Endothelial cell of umbilical vein (primary cell): ENCODE measurements around the gene PSKH1. TPM values are rescaled to one million over a fixed set of nuclear protein-coding genes. Genes with fewer than 3 reads are reported as not detected.

Experiments
- BruUV-seq: library from RNA; stranded (reverse); fragments of 400-500 nt; replicated peaks from 2 replicates; lab custom pipeline; 2021; lab: Mats Ljungman, UMichigan
- CTCF ChIA-PET: fragments of 300-600, 350-600 bp; sonication (Branson Sonifier 250); formaldehyde crosslinking; loops from one replicate; lab custom pipeline; 2021; ENCODE audit warnings: antibody characterized with exemption, inconsistent platforms; lab: Charles Lee
- POLR2A ChIA-PET: fragments of 300-600, 350-600 bp; sonication (Branson Sonifier 250); formaldehyde crosslinking; loops from one replicate; lab custom pipeline; 2021; ENCODE audit warnings: antibody characterized with exemption, inconsistent platforms; lab: Charles Lee
- DNase-seq: peaks from one replicate; pipeline ENCODE4 v3.0.0-alpha.2; 2011; ENCODE audit warnings: low read depth, low spot score
- FAIRE-seq: peaks from 2 replicates; lab custom pipeline; 2011; peaks lifted over from hg19 to GRCh38; lab: Jason Lieb, UNC
- H2AFZ ChIP-seq: 2 replicates; pipeline ENCODE4 v1.6.0; 2012; ENCODE audit warnings: low read depth, low read length, control low read depth, inconsistent platforms
- H3K27ac ChIP-seq: 2 replicates; pipeline ENCODE4 v1.5.1; 2011; ENCODE audit warnings: low read depth, mild to moderate bottlenecking, control low read depth, low read length, moderate library complexity; ENCODE audit not compliant: insufficient read depth
- H3K27me3 ChIP-seq, 2 experiments: 2 replicates each; pipeline versions ENCODE4 v1.6.0 to v1.6.1; 2011; ENCODE audit warnings: low read length in 2 of 2, mixed read lengths in 1 of 2; ENCODE audit not compliant: control insufficient read depth in 2 of 2, insufficient read depth in 2 of 2
- H3K36me3 ChIP-seq, 2 experiments: 2 replicates in 1 of 2; 3 replicates in 1 of 2; pipeline ENCODE4 v1.5.1; 2011; ENCODE audit warnings: low read length in 2 of 2, mild to moderate bottlenecking in 1 of 2, moderate library complexity in 1 of 2; ENCODE audit not compliant: control insufficient read depth in 2 of 2, insufficient read depth in 2 of 2; ENCODE audit errors: extremely low read depth in 1 of 2
- H3K4me1 ChIP-seq: 3 replicates; pipeline ENCODE4 v1.5.1; 2011; ENCODE audit warnings: mild to moderate bottlenecking, low read length; ENCODE audit not compliant: control insufficient read depth, insufficient read depth; ENCODE audit errors: extremely low read depth
- H3K4me2 ChIP-seq: 2 replicates; pipeline ENCODE4 v1.6.1; 2011; ENCODE audit warnings: low read length, control low read depth, mixed read lengths; ENCODE audit not compliant: insufficient read depth
- H3K4me3 ChIP-seq, 3 experiments: fragments of 200-600 bp in 1 of 3; sonication (generic), shearing (Covaris generic) in 1 of 3; replicated peaks in 1 of 3; 2 replicates each; pipeline ENCODE4 v1.5.1; 2011 to 2016; ENCODE audit warnings: control low read depth in 3 of 3, low read length in 3 of 3, mild to moderate bottlenecking in 2 of 3, inconsistent platforms in 1 of 3, low read depth in 1 of 3, moderate library complexity in 1 of 3; ENCODE audit not compliant: insufficient read depth in 1 of 3
- H3K79me2 ChIP-seq: 2 replicates; pipeline ENCODE4 v1.6.0; 2012; ENCODE audit warnings: low read length, inconsistent platforms; ENCODE audit not compliant: control insufficient read depth, insufficient read depth
- H3K9ac ChIP-seq: replicated peaks from 2 replicates; pipeline ENCODE3; 2011; ENCODE audit warnings: low read length, control low read depth; ENCODE audit not compliant: insufficient read depth; ENCODE audit errors: extremely low read depth
- H3K9me1 ChIP-seq: replicated peaks from 3 replicates; pipeline ENCODE4 v1.6.0; 2011; ENCODE audit warnings: mild to moderate bottlenecking, low read length; ENCODE audit not compliant: control insufficient read depth, insufficient read depth; ENCODE audit errors: extremely low read depth
- H3K9me3 ChIP-seq: replicated peaks from 2 replicates; pipeline ENCODE4 v1.5.1; 2012; ENCODE audit warnings: low read length, inconsistent platforms; ENCODE audit not compliant: control insufficient read depth, insufficient read depth
- H4K20me1 ChIP-seq: replicated peaks from 2 replicates; pipeline ENCODE3; 2011; ENCODE audit warnings: mild to moderate bottlenecking, low read length; ENCODE audit not compliant: control insufficient read depth, insufficient read depth; ENCODE audit errors: extremely low read depth
- CTCF ChIP-seq, 2 donors: IDR thresholded peaks; 1 replicate in 1 of 2; 2 replicates in 1 of 2; pipeline ENCODE4 v1.5.1; 2011; ENCODE audit warnings: low read length in 2 of 2, mild to moderate bottlenecking in 2 of 2, moderate library complexity in 2 of 2, control low read depth in 1 of 2, inconsistent platforms in 1 of 2, low read depth in 1 of 2; ENCODE audit not compliant: insufficient read depth in 1 of 2; ENCODE audit errors: extremely low read depth in 1 of 2
- EZH2 ChIP-seq: IDR thresholded peaks from 2 replicates; pipeline ENCODE4 v1.6.1; 2012; ENCODE audit warnings: borderline replicate concordance, low read depth, mild to moderate bottlenecking, moderate library complexity, low read length, inconsistent platforms; ENCODE audit not compliant: severe bottlenecking
- FOS ChIP-seq: IDR thresholded peaks from 2 replicates; pipeline ENCODE4 v1.6.1; 2011; ENCODE audit warnings: mild to moderate bottlenecking, low read length, moderate library complexity, borderline replicate concordance; ENCODE audit not compliant: insufficient read depth
- GATA2 ChIP-seq: IDR thresholded peaks from 2 replicates; pipeline ENCODE4 v1.7.0; 2011; ENCODE audit warnings: low read depth, mild to moderate bottlenecking, moderate library complexity, mixed read lengths, low read length; ENCODE audit not compliant: insufficient read length, insufficient read depth
- JUN ChIP-seq: IDR thresholded peaks from 2 replicates; pipeline ENCODE4 v1.6.1; 2011; ENCODE audit warnings: borderline replicate concordance, low read depth; ENCODE audit not compliant: insufficient read length, insufficient read depth
- MAX ChIP-seq: IDR thresholded peaks from 2 replicates; pipeline ENCODE4 v1.6.1; 2011; ENCODE audit not compliant: insufficient read depth, insufficient read length
- MYC ChIP-seq: IDR thresholded peaks from one replicate; pipeline ENCODE4 v1.6.1; 2011; ENCODE audit warnings: mild to moderate bottlenecking, low read depth, low read length
- POLR2A ChIP-seq: IDR thresholded peaks from 2 replicates; pipeline ENCODE4 v1.6.1; 2012; ENCODE audit warnings: low read depth, mild to moderate bottlenecking, control low read depth, low read length
- POLR2AphosphoS5 ChIP-seq: IDR thresholded peaks from 2 replicates; pipeline ENCODE4 v1.6.1; 2012; ENCODE audit warnings: low read depth, mild to moderate bottlenecking, control low read depth, low read length, moderate library complexity; ENCODE audit not compliant: insufficient read depth
- dilution Hi-C: fragments of 300-500 bp; cut with MboI; formaldehyde crosslinking; loops from one replicate; pipeline ENCODE4 v1.15.0; 2019; ENCODE audit warnings: low sequenced_read_pairs; ENCODE audit not compliant: extremely low pct_ligation_motif_present
- intact Hi-C: fragments of 100-400 bp; cut with micrococcal nuclease; formaldehyde crosslinking; loops from one replicate; pipeline ENCODE4 v1.10.0; 2022
- polyA plus RNA-seq, 4 experiments: library from polyadenylated mRNA; depleted of rRNA in 3 of 4; stranded (reverse) in 3 of 4; unstranded in 1 of 4; fragments of >200 nt; gene quantifications; 2 replicates each; pipeline versions ENCODE4 v1.2.1 to v1.2.3, GENCODE V29; 2011 to 2012; ENCODE audit warnings: missing spikeins in 1 of 4
- total RNA-seq: library from RNA; stranded (reverse); gene quantifications from 2 replicates; pipeline ENCODE4 v1.2.3, GENCODE V29; 2021

Gene PSKH1
- total and polyA plus RNA-seq, 2 donors (not counting 3 experiments of a cell fraction or from before 2014, with no cell fraction given): 25.9 to 42.6 TPM

- DNase-seq: no peak
- Histone ChIP-seq H4K20me1 (peaks cover 3% of the 10 kb centered on the region), H3K9me1 (no peaks in the 10 kb centered on the region), H3K4me1 (peaks cover 32% of the 10 kb centered on the region), H2AFZ (no peak overlapping the region), H3K9me3 (no peaks in the 10 kb centered on the region), H3K4me2 (peak overlapping the region; percentile 79), H3K36me3 (peaks cover 0 to 3% of the 10 kb centered on the region in 2 experiments), H3K9ac (peak overlapping the region; percentile 93), H3K27me3 (no peaks in the 10 kb centered on the region), H3K27ac (peak overlapping the region; percentile 79), H3K4me3 (peak overlapping the region in 1 of 3 experiments; percentile 53), H3K79me2 (peaks cover 55% of the 10 kb centered on the region)
- dilution Hi-C loops (no loop called here), intact Hi-C loops (loop anchor here (1.0 to 2.0 kb wide), 4 partner anchors 12 to 173 kb away; partner anchors contain the start of genes EDC4 and PSKH1)
- TSS peak; percentile 44 for BruUV-seq
- POLR2A ChIA-PET: interaction anchor here (1.6 kb wide), 1 partner anchor 32 kb away, joined by 4 read pairs; no protein-coding TSS in a partner anchor
- CTCF ChIA-PET: interaction anchor here (0.7 to 4.6 kb wide), 10 partner anchors 12 to 177 kb away, joined by 3 to 32 read pairs (median 4); no protein-coding TSS in a partner anchor
- TF ChIP-seq GATA2 (no peak), FOS (no peak), POLR2AphosphoS5 (no peak), JUN (no peak), MYC (no peak), CTCF (IDR thresholded peaks at IDR 0.05; ENCODE audit: extremely low read depth in 1 of 2, insufficient read depth in 1 of 2, low read depth in 1 of 2, low read length in 2 of 2) (no peak), MAX (no peak), POLR2A (no peak), EZH2 (no peak)
- FAIRE-seq: no peak
Observed at GRCh38 chr16:67845291-67846062, 47.6 kb upstream of the PSKH1 start.
